Gastroesophageal sphincter (tissue), 4 donors: ENCODE results near the gene PYGB. TPM values are rescaled to one million over a fixed set of nuclear protein-coding genes. Genes with fewer than 3 reads are reported as not detected.

Source experiments
- ATAC-seq: fragments of 150-250 bp; one replicate; pipeline ENCODE4 v1.9.1; 2016; ENCODE audit warnings: mild to moderate bottlenecking, moderate library complexity
- H3K27ac ChIP-seq, 4 donors: fragments of 200-600 bp; sonication (generic) in 3 of 4; 1 replicate in 3 of 4; 2 replicates in 1 of 4; pipeline ENCODE4 v1.5.1; 2016 to 2019
- H3K27me3 ChIP-seq: fragments of 200-600 bp; sonication (generic); one replicate; pipeline ENCODE4 v1.5.1; 2019
- H3K36me3 ChIP-seq, 2 donors: fragments of 200-600 bp; sonication (generic); one replicate each; pipeline ENCODE4 v1.5.1; 2019; ENCODE audit warnings: control low read depth in 1 of 2
- H3K4me1 ChIP-seq, 3 donors: fragments of 200-600 bp; sonication (generic); 1 replicate in 2 of 3; 2 replicates in 1 of 3; pipeline ENCODE4 v1.5.1; 2016 to 2019; ENCODE audit warnings: control low read depth in 2 of 3
- H3K4me3 ChIP-seq, 2 donors: fragments of 200-600 bp; sonication (generic); one replicate each; pipeline ENCODE4 v1.5.1; 2019; ENCODE audit warnings: mild to moderate bottlenecking in 1 of 2, moderate library complexity in 1 of 2
- H3K9me3 ChIP-seq, 3 donors: fragments of 200-600 bp; sonication (generic); one replicate each; pipeline ENCODE4 v1.5.1; 2017 to 2019; ENCODE audit warnings: control low read depth in 2 of 3
- EP300 ChIP-seq: sonication (generic); formaldehyde crosslinking; IDR thresholded peaks from one replicate; pipeline ENCODE4 v1.6.1; 2017; ENCODE audit warnings: antibody characterized with exemption, mild to moderate bottlenecking
- POLR2A ChIP-seq, 2 donors: fragments of 450-650 bp; IDR thresholded peaks; one replicate each; pipeline ENCODE4 v1.6.1; 2017; ENCODE audit warnings: antibody characterized with exemption in 2 of 2, mild to moderate bottlenecking in 2 of 2, moderate library complexity in 1 of 2
- POLR2AphosphoS5 ChIP-seq: sonication (generic); formaldehyde crosslinking; IDR thresholded peaks from one replicate; pipeline ENCODE4 v1.6.1; 2017; ENCODE audit warnings: antibody characterized with exemption
- WGBS, 2 donors: methylation state at CpG; one replicate each; pipeline ENCODE4 v1.1.5; 2018; ENCODE audit warnings: low coverage in 1 of 2; 5-methylcytosine and 5-hydroxymethylcytosine counted together
- total RNA-seq, 4 donors: library from RNA; depleted of rRNA; stranded (reverse); fragments of >200 nt; gene quantifications; one replicate each; pipeline ENCODE4 v1.1.0, GENCODE V29; 2016
- TF ChIP-seq, protein P1 (sequence below), 4 experiments: fragments of 200-600 bp in 2 of 4; fragments of 450-650 bp in 2 of 4; sonication (generic) in 1 of 4; IDR thresholded peaks; one replicate each; pipeline ENCODE4 v1.5.1; 2017 to 2019; ENCODE audit warnings: antibody characterized with exemption in 4 of 4, mild to moderate bottlenecking in 2 of 4, moderate library complexity in 2 of 4

Gene PYGB
- total RNA-seq, 4 donors from 2014 or later: 131 to 663 (median 337) TPM

DNA sequence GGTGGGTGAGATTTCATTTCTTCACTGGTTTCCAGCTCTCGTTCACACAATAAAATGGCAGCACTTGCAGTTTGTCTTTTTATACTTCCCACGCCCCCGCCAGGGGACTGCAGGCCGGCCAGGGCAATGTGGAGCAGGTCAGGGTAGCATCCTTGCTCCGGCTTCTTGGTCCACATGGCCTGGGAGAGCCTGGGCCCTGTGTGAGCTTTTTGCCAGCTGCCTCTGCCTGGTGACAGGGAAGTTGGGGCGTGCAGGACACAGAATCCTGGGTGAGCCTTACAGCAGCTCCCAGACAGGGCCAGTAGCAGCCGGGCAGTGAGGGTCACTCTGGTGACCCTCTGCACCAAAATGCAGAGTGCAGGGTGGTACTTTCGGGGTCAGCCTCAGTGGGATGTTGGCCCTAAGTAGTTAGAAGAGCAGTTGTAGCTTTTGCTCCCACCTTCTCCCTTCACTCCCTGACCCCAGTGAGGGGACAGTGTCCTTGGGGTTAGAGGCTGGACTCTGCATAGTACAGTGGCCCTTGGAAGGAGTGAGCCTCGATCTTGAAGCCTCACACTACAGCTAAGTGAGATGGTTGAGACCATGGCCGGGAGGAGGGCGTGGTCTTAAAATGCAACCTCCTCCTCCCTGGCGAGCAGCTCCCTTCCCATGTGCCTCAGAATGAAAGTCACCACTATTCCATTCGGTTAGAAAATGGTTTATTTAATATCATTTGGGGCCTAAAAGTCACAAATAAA lies 23.8 kb downstream of the PYGB start:
- TF ChIP-seq EP300 (no peak), POLR2A (IDR thresholded peaks at IDR 0.05) (no peak), POLR2AphosphoS5 (no peak)
- TF ChIP-seq, protein P1, sequence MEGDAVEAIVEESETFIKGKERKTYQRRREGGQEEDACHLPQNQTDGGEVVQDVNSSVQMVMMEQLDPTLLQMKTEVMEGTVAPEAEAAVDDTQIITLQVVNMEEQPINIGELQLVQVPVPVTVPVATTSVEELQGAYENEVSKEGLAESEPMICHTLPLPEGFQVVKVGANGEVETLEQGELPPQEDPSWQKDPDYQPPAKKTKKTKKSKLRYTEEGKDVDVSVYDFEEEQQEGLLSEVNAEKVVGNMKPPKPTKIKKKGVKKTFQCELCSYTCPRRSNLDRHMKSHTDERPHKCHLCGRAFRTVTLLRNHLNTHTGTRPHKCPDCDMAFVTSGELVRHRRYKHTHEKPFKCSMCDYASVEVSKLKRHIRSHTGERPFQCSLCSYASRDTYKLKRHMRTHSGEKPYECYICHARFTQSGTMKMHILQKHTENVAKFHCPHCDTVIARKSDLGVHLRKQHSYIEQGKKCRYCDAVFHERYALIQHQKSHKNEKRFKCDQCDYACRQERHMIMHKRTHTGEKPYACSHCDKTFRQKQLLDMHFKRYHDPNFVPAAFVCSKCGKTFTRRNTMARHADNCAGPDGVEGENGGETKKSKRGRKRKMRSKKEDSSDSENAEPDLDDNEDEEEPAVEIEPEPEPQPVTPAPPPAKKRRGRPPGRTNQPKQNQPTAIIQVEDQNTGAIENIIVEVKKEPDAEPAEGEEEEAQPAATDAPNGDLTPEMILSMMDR (IDR thresholded peaks at IDR 0.05): no peak
- 82 to 85% methylated on average over 4 to 8 of the region's 13 CpGs for WGBS, 2 donors
- Histone ChIP-seq H3K36me3 (peaks cover 0 to 85% of the 10 kb centered on the region in 2 donors), H3K9me3 (no peaks in the 10 kb centered on the region), H3K4me1 (peaks cover 0 to 66% (median 10%) of the 10 kb centered on the region in 3 donors), H3K27ac (peak overlapping the region; percentile 1 to 87 (median 82)), H3K4me3 (no peak overlapping the region), H3K27me3 (no peaks in the 10 kb centered on the region)
- no peak for ATAC-seq

DNA sequence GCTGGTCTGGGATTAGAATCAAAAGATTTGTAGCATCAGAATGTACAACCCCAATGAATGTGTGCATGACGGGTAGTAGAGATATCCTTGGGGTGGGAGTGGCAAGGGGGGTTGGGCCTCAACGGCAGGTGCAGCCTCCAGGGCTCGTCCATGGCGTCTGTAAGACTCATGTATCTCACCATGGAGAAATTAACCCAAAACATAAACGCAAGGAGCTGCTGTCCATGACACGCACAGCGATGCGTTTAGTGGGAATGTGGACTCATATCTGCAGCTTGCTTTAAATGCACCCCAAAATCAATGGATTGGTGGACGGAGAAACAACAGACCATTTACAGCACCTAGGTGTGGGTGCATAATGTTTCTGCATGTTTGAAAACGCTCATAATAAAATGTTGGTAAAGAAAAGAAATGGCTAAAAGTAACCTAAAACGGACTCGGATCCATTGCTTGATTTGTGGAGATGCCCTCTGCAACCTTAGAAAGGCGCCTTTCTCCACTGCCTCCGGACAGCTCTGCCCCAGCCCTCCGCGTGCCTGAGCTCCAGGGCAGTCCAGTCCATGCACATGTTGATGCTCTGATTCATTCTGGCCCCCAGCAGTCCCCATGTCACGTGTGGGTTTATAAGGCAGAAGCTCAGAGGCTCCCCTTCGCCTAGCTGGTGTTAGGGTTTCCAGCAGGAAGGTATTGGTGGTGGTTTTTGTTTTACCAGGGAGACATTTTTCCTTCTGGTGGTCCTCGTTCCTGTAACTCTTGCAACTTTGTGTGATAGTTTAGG lies 24.5 kb downstream of the PYGB start:
- ATAC-seq: no peak
- TF ChIP-seq EP300: no peak
- TF ChIP-seq, protein P1 (IDR thresholded peaks at IDR 0.05): no peak
- no peak for TF ChIP-seq POLR2AphosphoS5
- no peak for TF ChIP-seq POLR2A (IDR thresholded peaks at IDR 0.05)
- no peak overlapping the region for H3K4me3 ChIP-seq
- no peaks in the 10 kb centered on the region for H3K27me3 ChIP-seq
- WGBS, 2 donors: 78 to 85% methylated on average over 11 to 19 of the region's 19 CpGs
- peak overlapping the region; percentile 69 to 87 (median 82) for H3K27ac ChIP-seq
- peaks cover 0 to 73% (median 10%) of the 10 kb centered on the region in 3 donors for H3K4me1 ChIP-seq
- no peaks in the 10 kb centered on the region for H3K9me3 ChIP-seq
- H3K36me3 ChIP-seq: peaks cover 0 to 87% of the 10 kb centered on the region in 2 donors

DNA sequence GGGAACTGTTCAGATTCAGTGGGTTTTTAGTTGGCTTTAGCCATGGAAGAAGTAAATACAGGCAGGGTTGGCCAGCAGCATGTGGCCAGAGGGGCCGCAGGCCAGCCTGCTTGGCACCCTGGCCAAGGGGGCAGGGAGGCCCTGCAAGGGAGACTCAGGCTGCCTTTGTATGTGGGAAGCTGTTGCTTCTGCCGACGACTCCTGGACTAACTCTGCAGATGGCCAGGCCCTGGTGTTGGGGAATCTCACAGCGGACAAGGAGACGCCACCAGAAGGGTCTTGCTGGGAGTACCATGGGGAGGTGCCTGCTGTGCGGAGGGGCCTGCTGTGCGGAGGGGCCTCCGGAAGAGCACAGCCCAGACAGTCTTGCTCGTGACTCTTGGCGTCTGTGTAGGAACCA lies 25.2 kb downstream of the PYGB start:
- H3K9me3 ChIP-seq: no peaks in the 10 kb centered on the region
- H3K27me3 ChIP-seq: no peaks in the 10 kb centered on the region
- peak overlapping the region; percentile 69 to 87 (median 82) for H3K27ac ChIP-seq
- peak; percentile 11 for ATAC-seq
- WGBS, 2 donors: 79% methylated on average over 5 of the region's 10 CpGs; no CpG with 5 or more reads in 1 of the 2 donors
- TF ChIP-seq, protein P1 (IDR thresholded peaks at IDR 0.05): no peak
- TF ChIP-seq EP300 (no peak), POLR2A (IDR thresholded peaks at IDR 0.05) (no peak), POLR2AphosphoS5 (no peak)
- H3K36me3 ChIP-seq: peaks cover 0 to 94% of the 10 kb centered on the region in 2 donors
- H3K4me1 ChIP-seq: peaks cover 0 to 75% (median 10%) of the 10 kb centered on the region in 3 donors
- H3K4me3 ChIP-seq: no peak overlapping the region

DNA sequence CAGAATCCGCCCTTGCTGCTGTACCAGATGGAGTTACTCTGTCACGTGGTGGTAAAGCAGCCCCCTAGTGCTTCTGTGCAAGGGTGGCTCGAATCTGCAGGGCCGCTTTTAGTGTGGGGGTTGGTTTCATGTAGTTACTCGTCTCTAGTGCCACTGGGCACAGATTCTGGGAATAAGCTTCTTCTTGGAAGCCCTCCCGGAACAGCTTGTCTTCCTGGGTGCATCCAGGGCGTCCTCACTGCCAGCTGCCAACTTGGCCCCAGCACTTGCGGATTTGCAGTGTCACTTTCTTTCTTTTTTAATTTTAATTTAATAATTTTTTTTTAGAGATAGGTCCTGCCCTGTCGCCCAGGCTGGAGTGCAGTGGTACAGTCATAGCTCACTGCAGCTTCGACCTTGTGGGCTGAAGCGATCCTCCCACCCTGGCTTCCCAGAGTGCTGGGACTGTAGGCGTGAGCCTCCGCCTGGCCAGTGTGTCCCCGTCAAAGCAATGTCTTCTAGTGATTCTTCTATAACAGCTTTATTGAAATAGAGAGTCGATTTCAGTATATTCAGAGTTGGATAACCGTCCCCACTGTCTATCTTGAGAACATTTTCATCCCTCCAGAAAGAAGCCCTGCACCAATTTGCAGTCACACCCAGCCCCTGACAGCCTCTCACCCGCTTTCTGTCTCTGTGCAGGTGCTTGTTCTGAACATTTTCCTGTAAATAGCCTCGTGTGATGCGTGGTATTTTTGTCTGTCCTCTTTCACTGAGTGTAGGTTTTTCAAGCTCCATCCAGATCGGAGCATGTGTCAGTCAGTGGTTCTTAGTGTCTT lies 25.9 kb downstream of the PYGB start:
- Histone ChIP-seq H3K4me3 (no peak overlapping the region), H3K27ac (peak overlapping the region; percentile 69 to 87 (median 82)), H3K9me3 (no peaks in the 10 kb centered on the region), H3K4me1 (peaks cover 0 to 72% (median 10%) of the 10 kb centered on the region in 3 donors), H3K36me3 (peaks cover 0 to 100% of the 10 kb centered on the region in 2 donors), H3K27me3 (no peaks in the 10 kb centered on the region)
- 48 to 73% methylated on average over 12 to 15 of the region's 20 CpGs for WGBS, 2 donors
- peak; percentile 69 for ATAC-seq
- TF ChIP-seq POLR2AphosphoS5: peak; percentile 67
- TF ChIP-seq EP300: no peak

DNA sequence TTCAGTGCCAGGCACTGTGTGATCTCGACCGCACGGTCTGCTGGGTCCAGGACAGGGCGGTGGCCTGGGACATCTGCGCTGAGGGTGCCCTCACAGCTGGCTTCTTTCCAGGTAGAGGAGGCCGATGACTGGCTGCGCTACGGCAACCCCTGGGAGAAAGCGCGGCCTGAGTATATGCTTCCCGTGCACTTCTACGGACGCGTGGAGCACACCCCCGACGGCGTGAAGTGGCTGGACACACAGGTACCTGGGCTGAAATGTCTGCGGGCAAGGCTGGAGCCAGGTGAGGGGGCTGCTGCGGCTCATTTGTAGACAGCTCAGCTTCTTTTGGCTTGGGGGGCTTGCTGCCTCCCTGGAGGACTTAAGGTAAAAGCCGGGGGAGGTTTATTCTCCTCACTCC lies 26.6 kb downstream of the PYGB start:
- TF ChIP-seq POLR2A (IDR thresholded peaks at IDR 0.05): no peak
- TF ChIP-seq, protein P1 (IDR thresholded peaks at IDR 0.05): no peak
- peaks cover 0 to 100% of the 10 kb centered on the region in 2 donors for H3K36me3 ChIP-seq
- 90 to 91% methylated on average over 2 to 11 of the region's 20 CpGs for WGBS, 2 donors

More for the DNA sequence above, 26.6 kb downstream of the PYGB start:
- ATAC-seq: no peak
- no peaks in the 10 kb centered on the region for H3K9me3 ChIP-seq
- H3K27me3 ChIP-seq: no peaks in the 10 kb centered on the region
- H3K4me3 ChIP-seq: no peak overlapping the region
- H3K27ac ChIP-seq: peak overlapping the region in 3 of 4 donors; percentile 63 to 83 (median 81)
- peaks cover 0 to 69% (median 10%) of the 10 kb centered on the region in 3 donors for H3K4me1 ChIP-seq
